ENCODE data around the gene PPP2R2C.

PPP2R2C gene

GRCh38 chr4:6356076-6356560, 116.3 kb downstream of the PPP2R2C start:
- no peak for TF ChIP-seq POLR2A (IDR thresholded peaks at IDR 0.05; ENCODE audit: low read depth, low read length)
- no peak for FAIRE-seq

GRCh38 chr4:6355052-6355451, 117.4 kb downstream of the PPP2R2C start:
- no peak for DNase-seq (ENCODE audit: insufficient read length, low spot score)
- FAIRE-seq: no peak
- no peak for TF ChIP-seq POLR2A (IDR thresholded peaks at IDR 0.05; ENCODE audit: low read depth, low read length)

More at GRCh38 chr4:6356076-6356560, 116.3 kb downstream of the PPP2R2C start:
- no peak for DNase-seq (ENCODE audit: insufficient read length, low spot score)

- no peak for DNase-seq (ENCODE audit: insufficient read length, low spot score)
- no peak for FAIRE-seq
- TF ChIP-seq POLR2A (IDR thresholded peaks at IDR 0.05; ENCODE audit: low read depth, low read length): no peak
These were observed 117.8 kb downstream of the PPP2R2C start for GRCh38 chr4:6354626-6355025.

- DNase-seq (ENCODE audit: insufficient read length, low spot score): no peak
- TF ChIP-seq POLR2A (IDR thresholded peaks at IDR 0.05; ENCODE audit: low read depth, low read length): no peak
- FAIRE-seq: no peak
These were observed 118.3 kb downstream of the PPP2R2C start for GRCh38 chr4:6354119-6354518.

- TF ChIP-seq POLR2A (IDR thresholded peaks at IDR 0.05; ENCODE audit: low read depth, low read length): no peak
- DNase-seq (ENCODE audit: insufficient read length, low spot score) (no peak), FAIRE-seq (no peak)
These were observed 120.3 kb downstream of the PPP2R2C start for GRCh38 chr4:6352031-6352692.

- no peak for DNase-seq (ENCODE audit: insufficient read length, low spot score)
- TF ChIP-seq POLR2A (IDR thresholded peaks at IDR 0.05; ENCODE audit: low read depth, low read length): no peak
- no peak for FAIRE-seq
These were observed 121.0 kb downstream of the PPP2R2C start for GRCh38 chr4:6351246-6352000.

GRCh38 chr4:6350646-6351045, 121.8 kb downstream of the PPP2R2C start:
- FAIRE-seq (no peak), DNase-seq (ENCODE audit: insufficient read length, low spot score) (no peak)
- no peak for TF ChIP-seq POLR2A (IDR thresholded peaks at IDR 0.05; ENCODE audit: low read depth, low read length)

GRCh38 chr4:6349896-6350603, 122.4 kb downstream of the PPP2R2C start:
- FAIRE-seq (no peak), DNase-seq (ENCODE audit: insufficient read length, low spot score) (no peak)
- TF ChIP-seq POLR2A (IDR thresholded peaks at IDR 0.05; ENCODE audit: low read depth, low read length): no peak

GRCh38 chr4:6348408-6348807, 124.0 kb downstream of the PPP2R2C start:
- DNase-seq (ENCODE audit: insufficient read length, low spot score) (no peak), FAIRE-seq (no peak)
- no peak for TF ChIP-seq POLR2A (IDR thresholded peaks at IDR 0.05; ENCODE audit: low read depth, low read length)

GRCh38 chr4:6347511-6348045, 124.8 kb downstream of the PPP2R2C start:
- FAIRE-seq: no peak

GRCh38 chr4:6346373-6347110, 125.9 kb downstream of the PPP2R2C start:
- no peak for FAIRE-seq
- no peak for TF ChIP-seq POLR2A (IDR thresholded peaks at IDR 0.05; ENCODE audit: low read depth, low read length)
- no peak for DNase-seq (ENCODE audit: insufficient read length, low spot score)

More at GRCh38 chr4:6347511-6348045, 124.8 kb downstream of the PPP2R2C start:
- no peak for TF ChIP-seq POLR2A (IDR thresholded peaks at IDR 0.05; ENCODE audit: low read depth, low read length)
- no peak for DNase-seq (ENCODE audit: insufficient read length, low spot score)

GRCh38 chr4:6345866-6346265, 126.5 kb downstream of the PPP2R2C start:
- no peak for DNase-seq (ENCODE audit: insufficient read length, low spot score)
- TF ChIP-seq POLR2A (IDR thresholded peaks at IDR 0.05; ENCODE audit: low read depth, low read length): no peak
- FAIRE-seq: no peak

- DNase-seq (ENCODE audit: insufficient read length, low spot score) (no peak), FAIRE-seq (no peak)
- TF ChIP-seq POLR2A (IDR thresholded peaks at IDR 0.05; ENCODE audit: low read depth, low read length): no peak
These were observed 127.2 kb downstream of the PPP2R2C start for GRCh38 chr4:6345096-6345830.

Measured in H54 (cell line).